IgD-negative memory B cell (primary cell): ENCODE data around the gene SHMT2. TPM values are rescaled to one million over a fixed set of nuclear protein-coding genes. Genes with fewer than 3 reads are reported as not detected.

Source experiments
- H3K27ac Mint-ChIP-seq, 3 donors: one replicate each; pipeline ENCODE4 v1.8.0; 2020 to 2022; ENCODE audit warnings: mild to moderate bottlenecking in 3 of 3, mixed read lengths in 3 of 3, moderate library complexity in 1 of 3
- H3K27me3 Mint-ChIP-seq: one replicate; pipeline ENCODE4 v1.8.0; 2021; ENCODE audit warnings: mixed read lengths
- H3K36me3 Mint-ChIP-seq: one replicate; pipeline ENCODE4 v1.8.0; 2020; ENCODE audit warnings: mild to moderate bottlenecking, mixed read lengths
- H3K4me1 Mint-ChIP-seq, 3 donors: one replicate each; pipeline ENCODE4 v1.8.0; 2020 to 2022; ENCODE audit warnings: mixed read lengths in 3 of 3, mild to moderate bottlenecking in 1 of 3
- H3K4me3 Mint-ChIP-seq, 4 donors: one replicate each; pipeline ENCODE4 v1.8.0; 2020 to 2022; ENCODE audit warnings: mild to moderate bottlenecking in 4 of 4, mixed read lengths in 4 of 4, moderate library complexity in 3 of 4
- H3K9me3 Mint-ChIP-seq, 3 donors: one replicate each; pipeline ENCODE4 v1.8.0; 2020 to 2021; ENCODE audit warnings: mixed read lengths in 3 of 3, mild to moderate bottlenecking in 1 of 3
- polyA plus RNA-seq: library from polyadenylated mRNA; unstranded; fragments of 300-500 nt; fragmentation: Illumina TruSeq; gene quantifications from one replicate; pipeline ENCODE4 v1.2.3, GENCODE V29; 2021

The SHMT2 gene
- polyA plus RNA-seq, 1 donor from 2014 or later: 176 TPM

- Mint-ChIP-seq H3K4me3 (no peak overlapping the region), H3K4me1 (peaks cover 0 to 1% (median 0%) of the 10 kb centered on the region in 3 donors), H3K27ac (no peak overlapping the region), H3K9me3 (no peaks in the 10 kb centered on the region), H3K27me3 (peaks cover 1% of the 10 kb centered on the region), H3K36me3 (peaks cover 4% of the 10 kb centered on the region)
Measured at GRCh38 chr12:57192920-57193319, 36.6 kb upstream of the SHMT2 start.

GRCh38 chr12:57193706-57194245 lies 35.7 kb upstream of the SHMT2 start:
- Mint-ChIP-seq H3K4me1 (peaks cover 0 to 1% (median 0%) of the 10 kb centered on the region in 3 donors), H3K27ac (no peak overlapping the region), H3K27me3 (peaks cover 1% of the 10 kb centered on the region), H3K9me3 (no peaks in the 10 kb centered on the region), H3K36me3 (peaks cover 6% of the 10 kb centered on the region), H3K4me3 (no peak overlapping the region)

- peaks cover 6% of the 10 kb centered on the region for H3K36me3 Mint-ChIP-seq
- no peak overlapping the region for H3K27ac Mint-ChIP-seq
- H3K27me3 Mint-ChIP-seq: peaks cover 1% of the 10 kb centered on the region
- no peak overlapping the region for H3K4me3 Mint-ChIP-seq
- no peaks in the 10 kb centered on the region for H3K9me3 Mint-ChIP-seq
- H3K4me1 Mint-ChIP-seq: peaks cover 0 to 1% (median 0%) of the 10 kb centered on the region in 3 donors
Measured at GRCh38 chr12:57194253-57194652, 35.3 kb upstream of the SHMT2 start.

GRCh38 chr12:57195186-57195585 lies 34.3 kb upstream of the SHMT2 start:
- Mint-ChIP-seq H3K4me3 (peak overlapping the region in 1 of 4 donors; percentile 28), H3K27ac (no peak overlapping the region), H3K36me3 (peaks cover 6% of the 10 kb centered on the region), H3K9me3 (no peaks in the 10 kb centered on the region), H3K4me1 (peaks cover 0 to 1% (median 0%) of the 10 kb centered on the region in 3 donors), H3K27me3 (peaks cover 1% of the 10 kb centered on the region)

GRCh38 chr12:57195611-57196371 lies 33.7 kb upstream of the SHMT2 start:
- H3K36me3 Mint-ChIP-seq: peaks cover 6% of the 10 kb centered on the region
- H3K4me3 Mint-ChIP-seq: no peak overlapping the region
- H3K27ac Mint-ChIP-seq: peak overlapping the region in 1 of 3 donors; percentile 1
- no peaks in the 10 kb centered on the region for H3K9me3 Mint-ChIP-seq
- peaks cover 1% of the 10 kb centered on the region for H3K27me3 Mint-ChIP-seq
- H3K4me1 Mint-ChIP-seq: peaks cover 0 to 1% (median 0%) of the 10 kb centered on the region in 3 donors

GRCh38 chr12:57196439-57196838 lies 33.1 kb upstream of the SHMT2 start:
- Mint-ChIP-seq H3K27ac (peak overlapping the region in 1 of 3 donors; percentile 1), H3K36me3 (peaks cover 6% of the 10 kb centered on the region), H3K4me3 (no peak overlapping the region), H3K4me1 (peaks cover 0 to 1% (median 0%) of the 10 kb centered on the region in 3 donors), H3K9me3 (no peaks in the 10 kb centered on the region), H3K27me3 (peaks cover 1% of the 10 kb centered on the region)

GRCh38 chr12:57196956-57197355 lies 32.6 kb upstream of the SHMT2 start:
- H3K27me3 Mint-ChIP-seq: peaks cover 1% of the 10 kb centered on the region
- peaks cover 6% of the 10 kb centered on the region for H3K36me3 Mint-ChIP-seq
- no peak overlapping the region for H3K27ac Mint-ChIP-seq
- H3K4me3 Mint-ChIP-seq: no peak overlapping the region
- no peaks in the 10 kb centered on the region for H3K9me3 Mint-ChIP-seq
- H3K4me1 Mint-ChIP-seq: peaks cover 0 to 1% (median 0%) of the 10 kb centered on the region in 3 donors

- peaks cover 1% of the 10 kb centered on the region for H3K27me3 Mint-ChIP-seq
- H3K36me3 Mint-ChIP-seq: peaks cover 6% of the 10 kb centered on the region
- H3K9me3 Mint-ChIP-seq: no peaks in the 10 kb centered on the region
- H3K27ac Mint-ChIP-seq: no peak overlapping the region
- H3K4me3 Mint-ChIP-seq: no peak overlapping the region
- H3K4me1 Mint-ChIP-seq: peaks cover 0 to 1% (median 0%) of the 10 kb centered on the region in 3 donors
Measured at GRCh38 chr12:57198329-57198728, 31.2 kb upstream of the SHMT2 start.

GRCh38 chr12:57199191-57199590 lies 30.3 kb upstream of the SHMT2 start:
- H3K4me1 Mint-ChIP-seq: no peaks in the 10 kb centered on the region
- no peaks in the 10 kb centered on the region for H3K9me3 Mint-ChIP-seq
- no peak overlapping the region for H3K4me3 Mint-ChIP-seq
- peaks cover 1% of the 10 kb centered on the region for H3K27me3 Mint-ChIP-seq
- H3K36me3 Mint-ChIP-seq: peaks cover 5% of the 10 kb centered on the region
- H3K27ac Mint-ChIP-seq: no peak overlapping the region

GRCh38 chr12:57200497-57200896 lies 29.0 kb upstream of the SHMT2 start:
- Mint-ChIP-seq H3K4me3 (no peak overlapping the region), H3K36me3 (peaks cover 5% of the 10 kb centered on the region), H3K27me3 (peaks cover 1% of the 10 kb centered on the region), H3K4me1 (no peaks in the 10 kb centered on the region), H3K9me3 (no peaks in the 10 kb centered on the region), H3K27ac (no peak overlapping the region)

- Mint-ChIP-seq H3K27ac (peak overlapping the region in 1 of 3 donors; percentile 9), H3K4me1 (no peaks in the 10 kb centered on the region), H3K9me3 (no peaks in the 10 kb centered on the region), H3K36me3 (peaks cover 4% of the 10 kb centered on the region), H3K4me3 (no peak overlapping the region), H3K27me3 (peaks cover under 1% of the 10 kb centered on the region)
Measured at GRCh38 chr12:57201219-57201618, 28.3 kb upstream of the SHMT2 start.

- no peak overlapping the region for H3K27ac Mint-ChIP-seq
- H3K4me3 Mint-ChIP-seq: no peak overlapping the region
- H3K36me3 Mint-ChIP-seq: peaks cover 2% of the 10 kb centered on the region
- no peaks in the 10 kb centered on the region for H3K9me3 Mint-ChIP-seq
- H3K27me3 Mint-ChIP-seq: no peaks in the 10 kb centered on the region
- H3K4me1 Mint-ChIP-seq: no peaks in the 10 kb centered on the region
Measured at GRCh38 chr12:57201631-57202030, 27.9 kb upstream of the SHMT2 start.

GRCh38 chr12:57202321-57202720 lies 27.2 kb upstream of the SHMT2 start:
- no peaks in the 10 kb centered on the region for H3K4me1 Mint-ChIP-seq
- no peaks in the 10 kb centered on the region for H3K27me3 Mint-ChIP-seq
- no peaks in the 10 kb centered on the region for H3K9me3 Mint-ChIP-seq
- peaks cover 2% of the 10 kb centered on the region for H3K36me3 Mint-ChIP-seq
- no peak overlapping the region for H3K4me3 Mint-ChIP-seq
- peak overlapping the region in 1 of 3 donors; percentile 31 for H3K27ac Mint-ChIP-seq

GRCh38 chr12:57203201-57203600 lies 26.3 kb upstream of the SHMT2 start:
- Mint-ChIP-seq H3K27me3 (no peaks in the 10 kb centered on the region), H3K9me3 (no peaks in the 10 kb centered on the region), H3K27ac (peak overlapping the region in 1 of 3 donors; percentile 53), H3K4me1 (no peaks in the 10 kb centered on the region), H3K4me3 (no peak overlapping the region), H3K36me3 (peaks cover 2% of the 10 kb centered on the region)

GRCh38 chr12:57203791-57204190 lies 25.7 kb upstream of the SHMT2 start:
- H3K9me3 Mint-ChIP-seq: no peaks in the 10 kb centered on the region
- no peaks in the 10 kb centered on the region for H3K4me1 Mint-ChIP-seq
- H3K27ac Mint-ChIP-seq: peak overlapping the region in 1 of 3 donors; percentile 53
- no peak overlapping the region for H3K4me3 Mint-ChIP-seq
- H3K36me3 Mint-ChIP-seq: no peaks in the 10 kb centered on the region
- no peaks in the 10 kb centered on the region for H3K27me3 Mint-ChIP-seq

GRCh38 chr12:57204454-57204853 lies 25.1 kb upstream of the SHMT2 start:
- H3K4me1 Mint-ChIP-seq: no peaks in the 10 kb centered on the region
- no peaks in the 10 kb centered on the region for H3K36me3 Mint-ChIP-seq
- H3K4me3 Mint-ChIP-seq: no peak overlapping the region
- no peak overlapping the region for H3K27ac Mint-ChIP-seq
- H3K27me3 Mint-ChIP-seq: no peaks in the 10 kb centered on the region
- H3K9me3 Mint-ChIP-seq: no peaks in the 10 kb centered on the region
